Fibroblast of skin of left biceps (primary cell): ENCODE data around the gene PITRM1.

Experiments used
- DNase-seq, 2 experiments: peaks; one replicate each; pipeline ENCODE4 v3.0.0-alpha.2; 2013; ENCODE audit warnings: low read depth in 2 of 2

The PITRM1 gene

DNA sequence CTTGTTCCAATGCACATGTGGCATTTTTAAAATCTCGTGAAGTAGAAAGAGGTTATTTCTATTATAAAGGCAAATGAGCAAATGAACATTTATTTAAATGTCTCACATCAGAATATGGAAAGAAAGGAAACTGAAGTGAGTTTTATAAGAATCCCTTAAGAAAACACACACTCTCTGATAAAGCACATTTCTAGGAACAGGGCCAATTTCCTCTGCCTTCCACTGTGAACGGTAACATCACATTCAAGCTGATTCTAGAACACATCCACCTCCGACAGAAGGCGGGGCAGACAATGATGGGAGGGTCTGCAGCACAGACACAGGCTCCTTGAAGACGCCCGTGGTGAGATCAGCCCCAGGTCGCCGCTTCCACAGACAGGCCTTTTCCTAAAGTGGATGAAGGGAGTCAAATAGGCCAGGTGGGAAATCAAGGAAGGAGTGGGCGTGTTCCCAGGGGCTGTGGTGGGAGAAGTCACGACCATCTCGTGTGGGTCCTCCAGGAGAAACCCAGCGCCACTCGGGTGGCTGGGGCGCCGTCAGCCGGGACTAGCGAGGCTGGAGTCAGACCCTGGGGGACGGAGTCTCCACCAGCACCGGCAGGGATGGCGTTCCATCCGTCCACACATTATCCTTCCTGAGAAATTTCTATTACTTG is 31.1 kb downstream of the PITRM1 start:
- DNase-seq = no peak

DNA sequence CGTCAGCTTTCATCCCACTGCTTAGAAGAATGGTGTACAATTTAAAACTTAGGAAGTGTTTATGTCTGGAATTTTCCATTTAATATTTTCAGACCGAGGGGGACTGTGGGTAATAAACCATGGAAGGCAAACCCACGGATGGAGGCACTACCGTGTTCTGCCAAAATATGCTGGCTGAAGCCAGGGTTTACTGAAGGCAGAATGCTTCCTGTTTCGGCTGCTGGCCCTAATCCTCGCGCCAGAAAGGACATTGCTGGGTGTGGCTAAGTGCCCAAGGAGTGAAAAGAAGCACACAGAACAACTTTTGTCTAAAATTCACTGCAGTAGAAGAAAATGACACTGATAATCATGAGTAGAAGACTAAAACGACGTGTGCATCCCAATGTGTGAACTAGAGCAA is 32.3 kb downstream of the PITRM1 start:
- no peak for DNase-seq

DNA sequence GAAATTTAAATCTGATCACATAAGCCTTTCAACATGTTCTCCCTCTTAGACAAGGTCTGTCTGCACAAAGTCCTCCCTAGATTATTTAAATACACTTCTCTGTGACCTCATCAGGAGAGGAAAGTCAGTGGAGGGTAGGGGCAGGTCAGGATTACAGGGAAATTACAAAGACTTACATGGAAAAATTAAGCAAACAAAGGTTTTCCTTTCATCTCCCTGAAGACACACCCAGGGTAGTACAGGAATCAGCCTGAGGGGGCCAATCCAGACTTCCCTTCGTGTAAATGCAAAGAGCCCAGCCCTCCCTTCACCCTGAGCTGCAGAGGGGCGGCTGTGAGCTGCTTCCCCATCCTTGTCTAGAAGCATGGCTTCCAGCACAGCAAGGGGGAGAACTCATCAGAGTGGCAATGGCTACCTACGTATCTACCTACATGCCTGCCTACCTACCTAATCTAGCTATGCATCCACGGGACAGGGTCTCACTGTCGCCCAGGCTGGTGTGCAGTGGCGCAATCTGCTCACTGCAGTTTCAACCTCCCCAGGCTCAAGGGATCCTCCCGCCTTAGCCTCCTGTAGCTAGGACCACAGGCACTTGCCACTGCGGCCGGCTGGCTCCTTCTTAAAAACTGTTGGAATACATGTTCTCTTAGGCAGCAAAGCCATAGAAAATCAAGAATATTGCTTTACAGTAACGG is 33.2 kb downstream of the PITRM1 start:
- no peak for DNase-seq

DNA sequence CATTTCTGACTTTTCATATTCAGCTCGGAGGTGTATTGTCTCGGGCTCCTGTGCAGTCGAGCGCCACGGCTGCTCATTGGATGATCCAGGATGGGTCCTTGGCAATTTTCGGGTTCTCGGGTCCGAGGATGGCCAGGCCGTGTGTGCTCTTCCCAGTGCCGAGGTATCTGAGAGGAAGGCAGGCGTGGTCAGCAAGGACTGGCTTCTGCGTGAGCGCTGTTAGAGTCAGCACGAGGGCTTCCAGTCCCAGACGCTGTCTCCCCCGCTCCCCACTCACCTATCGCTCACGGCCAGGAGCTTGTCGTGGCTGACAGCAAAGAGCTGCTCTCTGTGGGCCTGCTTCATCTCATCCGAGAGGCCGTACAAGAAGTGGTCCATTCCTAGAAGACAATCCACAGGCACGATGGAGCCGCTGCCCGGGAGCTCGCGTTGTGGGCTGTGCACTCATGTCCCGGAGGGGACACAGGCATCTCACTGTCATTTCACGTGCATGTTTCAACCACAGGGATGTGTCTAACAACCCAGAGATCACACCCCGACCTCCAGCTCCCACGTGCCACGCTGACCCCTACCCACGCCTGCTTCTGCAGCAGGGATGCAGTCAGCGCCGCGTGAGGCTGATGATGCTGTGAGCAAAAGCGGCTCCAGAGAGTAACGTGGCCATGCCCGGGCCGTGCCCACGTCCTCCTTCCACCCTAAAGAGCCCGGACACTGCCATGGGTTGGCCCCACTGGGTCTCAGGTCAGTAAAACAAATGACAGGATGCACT is 34.4 kb downstream of the PITRM1 start:
- DNase-seq = no peak

DNA sequence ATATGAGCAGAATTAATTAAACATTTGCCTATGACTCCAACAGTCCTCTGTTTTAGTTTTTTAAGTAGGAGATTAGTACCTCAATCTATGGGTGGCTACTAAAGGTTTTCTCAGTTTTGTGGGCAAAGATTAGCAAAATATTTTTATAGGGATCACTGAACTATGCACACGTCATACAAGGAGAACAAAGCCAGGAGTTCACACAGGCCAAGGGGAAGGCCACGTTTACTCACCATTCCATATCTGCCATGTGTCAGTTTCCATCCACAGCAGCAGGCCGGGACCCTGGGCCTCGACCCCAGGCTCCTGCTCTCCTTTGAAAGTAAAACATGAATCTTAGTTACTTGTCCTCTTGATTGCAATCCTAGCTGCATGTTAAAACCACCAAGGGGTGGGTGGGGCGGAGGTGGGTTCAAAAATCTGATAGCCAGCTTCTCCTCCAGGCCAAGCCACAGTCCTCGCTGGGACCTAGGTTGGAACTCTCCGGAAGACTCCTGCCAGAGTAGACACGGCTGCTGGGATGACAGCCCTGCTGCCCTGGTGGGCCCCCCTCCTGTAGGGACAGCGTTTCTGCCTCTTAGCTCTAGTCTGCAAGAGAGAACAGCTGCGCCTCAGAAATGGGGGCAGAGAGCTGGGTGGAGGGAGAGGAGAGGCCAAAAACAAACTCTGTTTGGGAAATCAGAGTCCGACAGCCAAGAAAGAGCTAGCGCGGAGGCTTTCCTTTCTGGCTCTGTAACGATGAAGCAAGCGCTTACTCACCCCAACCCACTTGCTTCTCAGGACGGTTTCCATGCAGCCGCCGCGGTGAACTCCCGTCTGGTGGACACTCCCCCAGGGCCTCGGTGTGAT is 35.6 kb downstream of the PITRM1 start:
- peak; percentile 19 to 28 for DNase-seq

DNA sequence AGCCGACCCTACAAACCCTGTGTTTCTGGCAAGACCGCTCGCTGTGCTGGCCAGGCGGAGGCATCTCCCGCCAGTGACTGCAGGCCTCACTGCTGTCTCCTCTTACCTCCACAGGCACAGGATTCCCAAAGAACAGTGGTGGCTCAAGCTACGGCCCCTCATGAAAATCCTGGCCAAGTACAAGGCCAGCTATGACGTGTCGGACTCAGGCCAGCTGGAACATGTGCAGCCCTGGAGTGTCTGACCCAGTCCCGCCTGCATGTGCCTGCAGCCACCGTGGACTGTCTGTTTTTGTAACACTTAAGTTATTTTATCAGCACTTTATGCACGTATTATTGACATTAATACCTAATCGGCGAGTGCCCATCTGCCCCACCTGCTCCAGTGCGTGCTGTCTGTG is 36.2 kb downstream of the PITRM1 start:
- no peak for DNase-seq

DNA sequence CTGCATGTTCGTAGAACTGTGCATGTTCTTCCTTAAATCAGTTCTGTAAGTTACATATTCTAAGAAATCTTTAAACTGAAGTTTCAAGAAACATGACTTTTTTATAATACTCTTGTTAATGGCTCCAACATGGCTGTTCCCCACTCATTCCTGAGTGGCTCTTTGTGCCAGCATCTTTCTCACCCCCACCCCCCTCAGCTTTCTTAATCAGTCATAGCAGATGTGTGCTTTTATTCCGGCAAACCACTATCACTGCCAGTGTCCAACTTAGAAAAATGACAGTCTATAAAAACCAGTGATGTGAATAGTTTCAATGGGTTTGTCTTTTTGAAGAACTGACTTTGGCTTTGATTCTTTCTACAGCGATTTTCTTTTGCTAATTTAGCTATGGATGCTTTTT is 37.6 kb downstream of the PITRM1 start:
- no peak for DNase-seq

DNA sequence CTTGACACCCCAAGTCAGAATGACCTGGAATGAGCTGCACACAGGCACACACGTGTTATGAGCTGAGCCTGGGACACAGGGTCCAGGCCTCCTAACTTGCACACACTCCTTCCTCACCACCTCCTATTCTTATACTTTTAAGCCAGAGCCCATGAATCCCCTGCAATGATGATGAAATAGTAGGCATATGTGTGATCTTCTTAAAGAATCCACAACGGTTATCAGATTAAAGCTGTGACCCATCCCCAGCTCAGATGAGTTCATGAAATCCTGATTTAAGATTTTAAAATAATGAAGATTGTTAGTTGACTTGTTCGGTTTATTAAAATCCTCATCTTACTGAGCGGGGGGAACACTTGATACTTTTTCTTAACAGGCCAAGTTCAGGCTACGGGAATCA is 38.6 kb downstream of the PITRM1 start:
- DNase-seq = no peak

DNA sequence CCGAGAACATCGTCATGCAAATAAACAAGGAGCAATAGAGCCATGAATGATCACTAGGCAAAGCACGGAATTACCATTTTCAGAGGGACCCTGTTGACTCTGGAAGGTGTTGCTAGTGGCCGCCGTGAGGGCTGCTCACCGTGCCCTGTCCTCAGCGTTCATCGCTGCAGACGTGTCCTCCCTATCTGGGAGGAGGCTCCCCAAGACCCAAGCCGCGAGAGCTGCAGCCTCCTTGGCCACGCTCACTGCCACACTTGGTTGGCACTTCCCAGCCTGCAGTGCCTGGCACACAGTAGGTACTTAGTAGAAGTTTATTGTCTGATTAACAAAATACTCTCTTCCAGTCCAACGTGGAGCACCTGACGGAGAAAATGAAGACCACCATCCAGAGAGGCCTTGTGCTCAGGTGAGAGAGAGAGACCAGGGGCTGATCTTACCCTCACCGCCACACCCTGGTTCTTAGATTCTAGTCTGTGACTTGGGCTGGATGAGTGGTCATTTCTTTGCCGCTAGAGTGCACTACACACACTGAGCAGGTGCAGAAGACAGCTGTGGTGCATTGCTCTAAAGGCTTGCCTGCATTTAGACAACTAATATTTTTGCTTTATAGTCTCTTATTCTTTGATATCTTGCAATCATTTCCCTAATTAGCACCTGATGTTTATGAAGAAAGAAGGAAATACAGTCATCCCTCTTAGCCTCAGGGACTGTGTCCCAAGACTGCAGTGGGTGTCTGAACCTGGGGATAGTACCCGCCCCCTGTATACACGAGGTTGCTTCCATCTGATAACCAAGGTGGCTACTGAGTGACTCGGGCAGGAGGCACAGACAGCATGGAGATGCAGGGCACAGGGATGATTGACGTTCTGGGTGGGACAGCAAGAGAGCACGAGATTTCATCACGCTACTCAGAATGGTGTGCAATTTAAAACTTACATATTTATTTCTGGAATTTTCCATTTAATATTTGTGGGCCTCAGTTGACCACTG is 40.3 kb downstream of the PITRM1 start:
- DNase-seq = no peak

DNA sequence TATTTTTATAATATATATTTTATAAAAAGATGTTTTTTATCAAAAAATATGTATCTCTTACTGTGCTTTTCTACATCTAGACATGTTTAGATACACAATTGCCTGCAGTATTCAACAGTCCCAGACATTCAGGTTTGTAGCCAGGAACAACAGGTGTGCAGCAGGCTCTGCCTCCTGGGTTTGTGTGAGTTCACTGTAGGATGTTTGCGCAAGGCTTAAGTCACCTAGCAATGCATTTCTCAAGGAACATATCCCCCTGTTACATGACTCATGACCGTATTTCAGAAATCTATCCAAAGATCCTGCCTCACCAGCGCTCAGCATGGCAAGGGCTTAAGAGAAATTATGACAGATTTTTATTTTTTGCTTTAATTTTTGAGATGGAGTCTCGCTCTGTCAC is 41.5 kb downstream of the PITRM1 start:
- no peak for DNase-seq

DNA sequence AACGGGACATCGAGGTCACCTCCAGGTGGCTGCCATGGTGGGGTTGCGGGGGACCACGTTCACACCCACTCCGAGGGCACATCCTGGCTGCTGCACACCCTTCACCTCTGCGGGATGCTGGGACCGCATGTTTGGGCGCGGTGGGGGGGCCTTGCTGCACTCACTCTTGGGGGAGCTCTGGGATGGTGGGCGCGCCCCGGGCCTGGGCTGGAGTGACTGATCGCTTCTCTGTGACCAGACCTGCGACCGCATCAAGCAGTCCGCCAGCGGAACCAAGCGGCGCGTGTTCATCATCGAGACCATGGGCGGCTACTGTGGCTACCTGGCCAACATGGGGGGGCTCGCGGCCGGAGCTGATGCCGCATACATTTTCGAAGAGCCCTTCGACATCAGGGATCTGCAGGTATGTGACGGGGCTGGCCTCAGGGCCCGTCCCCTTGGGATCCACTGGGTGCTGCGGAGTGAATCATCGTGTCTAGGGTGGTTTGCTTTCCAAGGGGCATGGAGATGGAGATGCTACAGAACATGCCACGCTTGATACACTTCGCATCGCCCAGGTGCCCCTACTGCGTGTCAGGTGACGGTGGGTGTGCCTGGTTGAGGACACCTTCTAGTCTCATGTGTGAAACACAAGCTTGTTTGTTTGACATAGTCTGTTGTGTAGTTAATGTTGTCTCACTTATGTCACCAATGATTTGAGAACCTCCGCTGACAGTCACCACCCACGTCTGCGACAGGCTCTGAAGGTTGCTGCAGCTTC is 42.8 kb downstream of the PITRM1 start:
- DNase-seq = no peak

DNA sequence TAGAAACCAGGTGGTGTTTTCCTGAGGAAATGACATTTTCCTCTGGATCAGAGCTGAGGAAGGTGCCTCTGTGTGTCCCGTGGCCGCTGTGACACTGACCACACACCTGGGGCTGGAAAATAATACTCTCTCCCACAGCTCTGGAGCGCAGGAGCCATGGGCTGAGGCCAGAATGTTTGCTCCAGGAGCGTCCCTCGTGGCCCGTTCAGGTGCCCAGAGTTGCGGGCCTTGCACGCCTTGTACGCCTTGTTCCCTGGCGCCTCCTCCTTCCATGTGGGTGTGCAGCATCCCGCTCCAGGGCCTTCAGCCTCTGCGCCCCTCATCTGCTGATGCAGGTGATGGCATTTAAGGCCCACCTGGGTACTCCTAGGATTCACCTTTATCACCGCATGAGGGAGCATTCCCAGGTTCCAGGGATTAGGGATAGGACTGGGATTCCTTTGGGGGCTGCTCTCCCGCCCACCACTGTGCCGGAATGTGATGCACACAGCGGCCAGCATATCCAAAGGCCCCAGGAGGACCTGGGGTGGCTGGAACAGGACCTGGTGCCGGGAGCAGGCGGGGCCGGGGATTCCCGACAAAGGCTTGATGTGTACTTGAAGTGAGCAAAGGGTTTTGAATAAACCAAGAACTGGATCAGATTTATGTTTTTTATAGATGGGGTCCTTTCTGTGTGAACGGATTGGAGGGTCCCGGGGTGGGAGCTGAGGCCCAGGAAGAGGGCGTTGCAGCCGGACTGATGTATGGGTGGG is 44.0 kb downstream of the PITRM1 start:
- DNase-seq = no peak

DNA sequence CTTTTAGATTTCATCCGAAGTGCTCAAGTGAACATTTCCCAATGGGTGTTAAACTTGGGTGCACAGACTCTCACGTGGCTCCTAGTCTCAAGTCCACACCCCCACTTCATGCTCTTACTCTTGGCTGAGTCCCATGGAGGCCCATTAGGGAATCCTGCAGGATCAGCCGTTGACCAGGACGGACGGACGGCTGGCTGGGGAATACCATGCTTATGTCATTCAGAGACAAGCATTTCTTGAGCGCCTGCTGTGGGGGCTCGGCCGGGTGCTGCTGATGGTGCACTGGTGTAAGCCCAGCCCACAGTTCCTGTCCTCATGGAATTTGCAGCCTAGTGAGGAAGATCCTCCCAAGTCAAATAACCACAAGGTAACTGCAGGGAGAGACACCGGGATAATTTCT is 44.7 kb downstream of the PITRM1 start:
- no peak for DNase-seq

DNA sequence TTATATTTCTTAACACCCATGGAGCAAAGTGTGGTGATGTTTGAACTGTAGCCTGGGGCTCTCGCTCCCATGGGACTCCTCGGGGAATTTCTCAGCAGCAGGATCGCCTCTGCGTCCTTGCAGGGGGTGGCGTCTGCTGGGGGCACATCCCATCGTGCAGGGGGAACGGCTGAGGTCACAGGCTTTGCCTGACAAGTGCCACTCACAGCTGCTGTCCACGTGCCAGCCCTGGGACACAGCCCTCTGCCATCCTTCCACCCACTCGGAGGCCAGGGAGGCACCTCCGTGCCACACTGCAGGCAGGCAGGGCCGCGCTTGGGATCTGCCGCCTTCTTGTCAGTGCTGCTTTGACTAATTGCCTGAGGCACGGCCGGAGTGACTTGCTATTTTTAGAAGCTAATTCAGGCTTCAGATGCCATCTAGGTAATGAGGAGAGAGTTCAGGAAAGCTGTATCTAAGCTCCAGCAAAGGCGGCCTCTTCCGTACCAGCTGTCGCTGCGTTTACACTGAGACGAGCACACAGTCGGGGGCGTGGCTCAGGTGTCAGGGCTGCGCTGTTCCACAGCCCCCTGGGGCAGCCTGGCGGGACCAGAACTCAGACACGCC is 45.7 kb downstream of the PITRM1 start:
- DNase-seq = no peak

DNA sequence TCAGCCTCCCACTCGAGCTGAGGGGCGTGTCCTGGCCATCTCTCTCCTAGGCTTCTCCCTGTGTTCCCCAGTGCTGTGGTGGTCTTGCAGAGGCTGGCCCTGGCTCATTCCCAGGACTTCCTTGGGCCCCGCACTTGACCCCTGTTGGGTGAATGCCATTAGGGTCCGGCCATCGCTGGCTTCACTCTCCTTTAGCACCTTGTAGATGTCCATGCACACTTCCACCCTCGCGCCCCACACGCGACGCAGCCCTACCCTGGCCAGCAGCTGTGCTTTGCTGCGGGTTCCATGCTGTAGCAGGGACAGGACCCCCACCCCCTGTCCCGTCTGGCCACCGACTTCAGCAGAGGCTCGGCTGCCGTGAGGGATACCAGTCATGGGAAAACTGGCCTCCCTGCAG is 46.3 kb downstream of the PITRM1 start:
- DNase-seq = no peak

DNA sequence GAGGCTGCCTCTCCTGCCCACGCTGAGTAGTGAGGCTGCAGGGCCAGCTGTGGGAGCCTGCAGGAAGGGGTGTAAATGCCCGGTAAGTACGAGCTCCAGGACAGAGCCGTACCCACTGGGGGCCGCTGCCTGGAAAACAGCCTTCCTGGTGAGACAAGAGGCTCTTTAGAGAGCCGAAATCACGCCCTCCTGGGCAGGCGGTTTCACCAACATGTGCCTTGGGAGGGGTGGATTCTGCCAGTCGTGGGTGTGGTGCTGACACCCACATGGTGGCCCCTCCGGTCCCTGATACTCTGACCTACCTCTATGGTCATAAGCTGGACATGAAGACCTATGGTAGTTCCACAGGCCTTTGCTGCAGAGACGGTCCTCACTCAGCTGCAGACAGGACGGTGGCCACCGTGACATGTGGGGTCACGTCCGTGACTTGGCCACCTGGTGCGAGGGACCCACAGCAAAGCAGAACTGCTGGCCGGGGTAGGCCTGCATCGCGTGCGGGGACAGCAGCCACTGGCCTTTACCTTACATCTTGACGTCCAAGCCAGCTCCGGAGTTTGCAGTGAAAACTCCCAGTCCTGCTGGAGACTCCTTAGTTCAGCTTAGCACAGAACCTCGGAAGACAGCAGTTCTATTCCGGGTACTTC is 46.9 kb downstream of the PITRM1 start:
- no peak for DNase-seq

DNA sequence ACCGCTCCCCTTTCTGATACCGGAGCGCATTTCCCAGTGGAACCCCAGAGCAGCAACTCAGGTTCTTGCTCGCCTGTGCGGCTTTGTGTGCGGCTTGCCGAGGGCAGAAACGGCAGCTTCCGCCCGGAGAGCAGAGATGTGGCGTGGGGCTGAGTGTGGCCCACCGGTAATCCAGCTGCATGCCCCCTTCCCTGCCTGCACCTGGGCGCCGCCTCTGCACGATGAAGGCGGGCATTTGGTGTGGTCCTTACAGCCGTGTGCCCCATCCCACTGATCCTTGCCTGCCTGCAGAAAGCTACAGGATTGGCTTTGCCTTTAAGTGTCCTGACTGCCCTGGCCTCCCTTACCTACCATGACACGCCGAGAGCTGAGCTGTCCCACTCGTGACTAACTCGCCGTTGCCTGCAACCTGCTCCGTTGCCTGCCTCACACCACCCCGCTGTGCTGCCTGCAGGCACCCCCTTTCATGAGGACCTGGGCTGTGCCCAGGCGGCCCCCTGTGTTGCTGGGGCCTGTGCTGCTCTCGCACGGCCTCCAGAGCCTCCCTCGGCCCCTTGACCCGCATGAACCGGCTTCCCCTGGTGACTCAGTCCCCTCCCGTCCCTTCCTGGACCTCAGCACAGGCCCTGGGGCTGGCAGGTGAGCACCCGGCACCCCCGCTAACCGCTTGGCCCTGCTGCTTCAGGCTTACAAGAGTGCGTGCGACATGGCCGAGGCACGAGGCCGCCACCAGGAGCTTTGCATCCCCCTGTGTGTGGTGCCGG is 48.0 kb downstream of the PITRM1 start:
- no peak for DNase-seq
